ENCODE results near the gene OPRD1. TPM values are rescaled to one million over a fixed set of nuclear protein-coding genes. Genes with fewer than 3 reads are reported as not detected.

The OPRD1 gene
- total and polyA plus RNA-seq, 2 of the 4 experiments (the other 2 are of a cell fraction): under 0.01 TPM; not detected in 1

- no peak for TF ChIP-seq RCOR1 (IDR thresholded peaks at IDR 0.05; ENCODE audit: insufficient replicate concordance, low read length)
Measured at GRCh38 chr1:28779751-28780408, 32.1 kb upstream of the OPRD1 start (continued).

DNA sequence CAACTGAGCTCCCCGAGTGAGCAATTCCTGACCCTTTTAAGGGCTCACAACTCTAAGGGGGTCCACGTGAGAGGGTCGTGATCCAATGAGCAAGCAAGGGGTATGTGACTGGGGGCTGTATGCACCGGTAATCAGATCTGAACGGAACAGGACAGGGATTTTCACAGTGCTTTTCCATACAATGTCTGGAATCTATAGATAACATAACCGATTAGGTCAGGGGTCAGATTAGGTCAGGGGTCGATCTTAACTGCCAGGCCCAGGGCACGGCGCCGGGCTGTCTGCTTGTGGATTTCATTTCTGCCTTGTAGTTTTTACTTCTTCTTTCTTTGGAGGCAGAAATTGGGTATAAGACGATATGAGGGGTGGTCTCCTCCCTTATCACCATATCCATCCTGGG lies 30.7 kb upstream of the OPRD1 start:
- ATAC-seq (ENCODE audit: low read depth) (no peak), DNase-seq (no peak)
- no peaks in the 10 kb centered on the region; the same call in 1 of the 2 replicates for H3K36me3 ChIP-seq (ENCODE audit: control insufficient read depth, insufficient read depth, low read length)
- H4K5ac ChIP-seq (ENCODE audit: low read depth, low read length): no peak overlapping the region
- no peaks in the 10 kb centered on the region for H4K20me1 ChIP-seq (ENCODE audit: insufficient read depth, low read length)
- no peak overlapping the region for H3K9ac ChIP-seq (ENCODE audit: low read depth, low read length)
- no CpG with 5 or more reads among the region's 11 CpGs for WGBS, 2 experiments (ENCODE audit: extremely low coverage in 2 of 2, insufficient read length in 1 of 2)
- H3K4me3 ChIP-seq (ENCODE audit: insufficient read depth, low read depth, low read length): no peak overlapping the region
- H2AK9ac ChIP-seq (replicated peaks; ENCODE audit: low read depth, low read length, poor library complexity): no peak overlapping the region
- ChIA-PET POLR2A (ENCODE audit: unreplicated experiment) (no interaction called here), CTCF (interaction anchor here (7.7 kb wide), 1 partner anchor 95 kb away, joined by 68 read pairs; no protein-coding TSS in a partner anchor)
- dilution Hi-C loops (cut with HindIII; ENCODE audit: low sequenced_read_pairs, unreplicated experiment) (no loop called here), in situ Hi-C loops (cut with MboI; ENCODE audit: low sequenced_read_pairs) (loop anchor here (5.0 to 10.0 kb wide), 3 partner anchors 86 to 423 kb away; no protein-coding TSS in a partner anchor), intact Hi-C loops (cut with micrococcal nuclease) (no loop called here)
- no peak overlapping the region for H2BK120ac ChIP-seq (ENCODE audit: low read depth, low read length)
- no peak overlapping the region for H2AK5ac ChIP-seq (ENCODE audit: low read depth, low read length)
- H2AFZ ChIP-seq (replicated peaks; ENCODE audit: low read length, poor library complexity): no peak overlapping the region
- H3K18ac ChIP-seq (ENCODE audit: low read depth, low read length): no peak overlapping the region
- no peak overlapping the region for H3K4me2 ChIP-seq (ENCODE audit: low read depth, low read length)
- H3K27ac ChIP-seq (ENCODE audit: insufficient read depth, low read length): no peak overlapping the region
- H3K14ac ChIP-seq (replicated peaks; ENCODE audit: low read depth, low read length): no peak overlapping the region
- no peak overlapping the region for H2BK15ac ChIP-seq (ENCODE audit: low read depth, low read length)
- H3K27me3 ChIP-seq (ENCODE audit: control insufficient read depth, insufficient read depth, low read length): no peaks in the 10 kb centered on the region
- no peaks in the 10 kb centered on the region for H3K79me1 ChIP-seq (ENCODE audit: low read depth in 1 of 2, low read length in 2 of 2)
- TF ChIP-seq CHD1 (IDR thresholded peaks at IDR 0.05; ENCODE audit: low read depth, low read length) (no peak), NFE2L2 (IDR thresholded peaks at IDR 0.05; ENCODE audit: low read depth, low read length) (no peak), FOS (IDR thresholded peaks at IDR 0.05; ENCODE audit: low read depth, low read length) (no peak), CTCF (conservative IDR thresholded peaks at IDR 0.05; ENCODE audit: low read depth, low read length) (no peak), POLR2A (IDR thresholded peaks at IDR 0.05; ENCODE audit: low read depth, low read length) (no peak), RAD21 (IDR thresholded peaks at IDR 0.05; ENCODE audit: low read length) (no peak), MAZ (IDR thresholded peaks at IDR 0.05; ENCODE audit: borderline replicate concordance, low read depth, low read length) (no peak), MAFK (IDR thresholded peaks at IDR 0.05; ENCODE audit: low read depth, low read length) (no peak), SMC3 (IDR thresholded peaks at IDR 0.05; ENCODE audit: low read depth, low read length) (no peak)
- TF ChIP-seq, protein P1, sequence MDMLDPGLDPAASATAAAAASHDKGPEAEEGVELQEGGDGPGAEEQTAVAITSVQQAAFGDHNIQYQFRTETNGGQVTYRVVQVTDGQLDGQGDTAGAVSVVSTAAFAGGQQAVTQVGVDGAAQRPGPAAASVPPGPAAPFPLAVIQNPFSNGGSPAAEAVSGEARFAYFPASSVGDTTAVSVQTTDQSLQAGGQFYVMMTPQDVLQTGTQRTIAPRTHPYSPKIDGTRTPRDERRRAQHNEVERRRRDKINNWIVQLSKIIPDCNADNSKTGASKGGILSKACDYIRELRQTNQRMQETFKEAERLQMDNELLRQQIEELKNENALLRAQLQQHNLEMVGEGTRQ (IDR thresholded peaks at IDR 0.05; ENCODE audit: low read depth, low read length): no peak
- no peak overlapping the region for H3K56ac ChIP-seq (ENCODE audit: extremely low read depth, insufficient read depth, low read length)
- H2BK20ac ChIP-seq (ENCODE audit: low read depth, low read length): no peak overlapping the region
- H3K9me3 ChIP-seq (ENCODE audit: control insufficient read depth, insufficient read depth, low read length): no peaks in the 10 kb centered on the region
- no peaks in the 10 kb centered on the region for H3K4me1 ChIP-seq (ENCODE audit: control insufficient read depth, insufficient read depth, low read length)
- BruUV-seq (replicated peaks): no TSS peak
- H3K23ac ChIP-seq (ENCODE audit: low read depth, low read length): no peak overlapping the region
- H3K4ac ChIP-seq (ENCODE audit: low read depth, low read length): no peak overlapping the region
- no peak overlapping the region for H4K8ac ChIP-seq (ENCODE audit: low read depth in 2 of 2, low read length in 2 of 2)
- H3K9me1 ChIP-seq (ENCODE audit: insufficient read depth, low read length): no peaks in the 10 kb centered on the region
- no peak overlapping the region for H2BK5ac ChIP-seq (ENCODE audit: low read depth, low read length, poor library complexity, severe bottlenecking)
- no peak overlapping the region for H4K91ac ChIP-seq (ENCODE audit: insufficient read depth, low read depth, low read length)
